GM23338 (cell line): ENCODE data around the gene MICB. TPM values are rescaled to one million over a fixed set of nuclear protein-coding genes. Genes with fewer than 3 reads are reported as not detected.
A peak's percentile ranks its signal among the peaks of the same experiment; 100 is the strongest.

Experiments
- ATAC-seq: fragments of 200-7000 bp; cut with Tn5 transposase; 3 replicates; pipeline ENCODE4 v1.9.1; 2020
- DNase-seq: peaks from one replicate; pipeline ENCODE4 v3.0.0-alpha.2; 2015; ENCODE audit warnings: low spot score
- H2AFZ ChIP-seq: fragments of 200-600 bp; sonication (generic); 2 replicates; pipeline ENCODE4 v1.8.0; 2016; ENCODE audit warnings: antibody characterized with exemption, mild to moderate bottlenecking, moderate library complexity
- H3F3A ChIP-seq: fragments of 200-600 bp; sonication (generic); replicated peaks from 2 replicates; pipeline ENCODE4 v1.8.0; 2017; ENCODE audit warnings: antibody characterized with exemption, mixed run types, low read depth
- H3K27ac ChIP-seq: fragments of 200-600 bp; sonication (generic); 2 replicates; pipeline ENCODE4 v1.6.1; 2016; ENCODE audit warnings: low read depth
- H3K27me3 ChIP-seq: fragments of 200-600 bp; sonication (generic); 2 replicates; pipeline ENCODE4 v1.8.0; 2016; ENCODE audit warnings: mild to moderate bottlenecking, mixed run types, moderate library complexity; ENCODE audit not compliant: insufficient read depth
- H3K36me3 ChIP-seq: fragments of 200-600 bp; sonication (generic); 2 replicates; pipeline ENCODE4 v1.8.0; 2016; ENCODE audit warnings: mild to moderate bottlenecking; ENCODE audit not compliant: insufficient read depth
- H3K4me1 ChIP-seq: fragments of 200-600 bp; sonication (generic); 2 replicates; pipeline ENCODE4 v1.8.0; 2016; ENCODE audit warnings: mild to moderate bottlenecking, moderate library complexity; ENCODE audit not compliant: insufficient read depth
- H3K4me2 ChIP-seq: fragments of 200-600 bp; sonication (generic); 2 replicates; pipeline ENCODE4 v1.7.1; 2017; ENCODE audit warnings: mixed run types
- H3K4me3 ChIP-seq: fragments of 200-600 bp; sonication (generic); 2 replicates; pipeline ENCODE4 v1.6.1; 2016; ENCODE audit warnings: mixed run types
- H3K79me2 ChIP-seq: fragments of 200-600 bp; sonication (generic); replicated peaks from 2 replicates; pipeline ENCODE4 v1.8.0; 2017; ENCODE audit warnings: mild to moderate bottlenecking; ENCODE audit not compliant: insufficient read depth
- H3K9me2 ChIP-seq: fragments of 200-600 bp; sonication (generic); 2 replicates; pipeline ENCODE4 v1.8.0; 2017; ENCODE audit not compliant: insufficient read depth
- H4K20me1 ChIP-seq: fragments of 200-600 bp; sonication (generic); replicated peaks from 2 replicates; pipeline ENCODE4 v1.8.0; 2017; ENCODE audit warnings: mild to moderate bottlenecking; ENCODE audit not compliant: insufficient read depth
- H3K27ac Mint-ChIP-seq: 2 replicates; pipeline ENCODE4 v1.8.0; 2020; ENCODE audit warnings: inconsistent platforms, mild to moderate bottlenecking, moderate library complexity, mixed read lengths
- H3K27me3 Mint-ChIP-seq: 3 replicates; pipeline ENCODE4 v1.8.0; 2022; ENCODE audit warnings: low read depth, mild to moderate bottlenecking, moderate library complexity, mixed read lengths, inconsistent platforms; ENCODE audit not compliant: insufficient read depth, poor library complexity
- H3K36me3 Mint-ChIP-seq: 3 replicates; pipeline ENCODE4 v1.8.0; 2021; ENCODE audit warnings: low read depth, mild to moderate bottlenecking, inconsistent platforms, moderate library complexity, mixed read lengths
- H3K4me1 Mint-ChIP-seq: 3 replicates; pipeline ENCODE4 v1.8.0; 2020; ENCODE audit warnings: mild to moderate bottlenecking, inconsistent platforms, mixed read lengths
- H3K4me3 Mint-ChIP-seq: 3 replicates; pipeline ENCODE4 v1.8.0; 2021; ENCODE audit warnings: moderate library complexity, mild to moderate bottlenecking, inconsistent platforms, mixed read lengths
- H3K9me3 Mint-ChIP-seq: 3 replicates; pipeline ENCODE4 v1.8.0; 2020; ENCODE audit warnings: moderate library complexity, mild to moderate bottlenecking, inconsistent platforms, mixed read lengths
- EZH2 ChIP-seq: fragments of 200-600 bp; sonication (generic); IDR thresholded peaks from one replicate; pipeline ENCODE4 v1.8.0; 2017; ENCODE audit warnings: antibody characterized with exemption, mild to moderate bottlenecking, low read depth; ENCODE audit not compliant: unreplicated experiment
- EZH2phosphoT487 ChIP-seq: fragments of 200-600 bp; sonication (generic); IDR thresholded peaks from one replicate; pipeline ENCODE4 v1.8.1; 2018; ENCODE audit warnings: antibody characterized with exemption; ENCODE audit not compliant: unreplicated experiment
- NANOG ChIP-seq: IDR thresholded peaks from 2 replicates; pipeline ENCODE4 v1.6.1; 2016; ENCODE audit warnings: antibody characterized with exemption, borderline replicate concordance
- REST ChIP-seq: IDR thresholded peaks from one replicate; pipeline ENCODE4 v1.6.1; 2018; ENCODE audit warnings: antibody characterized with exemption; ENCODE audit not compliant: unreplicated experiment
- ZNF331 ChIP-seq: fragments of 250-450 bp; sonication (Bioruptor Pico); IDR thresholded peaks from 2 replicates; pipeline ENCODE4 v1.5.0; 2020; ENCODE audit warnings: low read depth, mild to moderate bottlenecking, moderate library complexity
- ZNF462 ChIP-seq: fragments of 250-450 bp; sonication (Bioruptor Pico); IDR thresholded peaks from 2 replicates; pipeline ENCODE4 v1.5.0; 2020; ENCODE audit warnings: mild to moderate bottlenecking, moderate library complexity
- polyA plus RNA-seq: library from polyadenylated mRNA; unstranded; fragments of >200 nt; fragmentation: Nextera tagmentation; extraction: Ambion mirVana; gene quantifications from 2 replicates; pipeline ENCODE4 v1.2.1, GENCODE V29; 2016
- total RNA-seq: library from RNA; depleted of rRNA; stranded (reverse); fragments of >200 nt; shearing (Covaris generic); gene quantifications from 2 replicates; pipeline ENCODE4 v1.2.3, GENCODE V29; 2014
- TF ChIP-seq, protein P1 (sequence below), 2 experiments: fragments of 200-600 bp in 1 of 2; sonication (generic) in 1 of 2; conservative IDR thresholded peaks; 2 replicates each; pipeline versions ENCODE4 v1.5.1 to v1.6.1; 2016 to 2017; ENCODE audit warnings: antibody characterized with exemption in 2 of 2, low read depth in 2 of 2, mild to moderate bottlenecking in 2 of 2, moderate library complexity in 1 of 2

The MICB gene
- total and polyA plus RNA-seq, 2 experiments from 2014 or later, result 9.2 to 23.8 TPM

GRCh38 chr6:31535538-31536324 is 37.8 kb downstream of the MICB start (continued):
- no peak for TF ChIP-seq ZNF462 (CRISPR knock-in tag)
- no peak for TF ChIP-seq NANOG
- TF ChIP-seq, protein P1, sequence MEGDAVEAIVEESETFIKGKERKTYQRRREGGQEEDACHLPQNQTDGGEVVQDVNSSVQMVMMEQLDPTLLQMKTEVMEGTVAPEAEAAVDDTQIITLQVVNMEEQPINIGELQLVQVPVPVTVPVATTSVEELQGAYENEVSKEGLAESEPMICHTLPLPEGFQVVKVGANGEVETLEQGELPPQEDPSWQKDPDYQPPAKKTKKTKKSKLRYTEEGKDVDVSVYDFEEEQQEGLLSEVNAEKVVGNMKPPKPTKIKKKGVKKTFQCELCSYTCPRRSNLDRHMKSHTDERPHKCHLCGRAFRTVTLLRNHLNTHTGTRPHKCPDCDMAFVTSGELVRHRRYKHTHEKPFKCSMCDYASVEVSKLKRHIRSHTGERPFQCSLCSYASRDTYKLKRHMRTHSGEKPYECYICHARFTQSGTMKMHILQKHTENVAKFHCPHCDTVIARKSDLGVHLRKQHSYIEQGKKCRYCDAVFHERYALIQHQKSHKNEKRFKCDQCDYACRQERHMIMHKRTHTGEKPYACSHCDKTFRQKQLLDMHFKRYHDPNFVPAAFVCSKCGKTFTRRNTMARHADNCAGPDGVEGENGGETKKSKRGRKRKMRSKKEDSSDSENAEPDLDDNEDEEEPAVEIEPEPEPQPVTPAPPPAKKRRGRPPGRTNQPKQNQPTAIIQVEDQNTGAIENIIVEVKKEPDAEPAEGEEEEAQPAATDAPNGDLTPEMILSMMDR (conservative IDR thresholded peaks at IDR 0.05; ENCODE audit: low read depth in 2 of 2), result no peak

DNA sequence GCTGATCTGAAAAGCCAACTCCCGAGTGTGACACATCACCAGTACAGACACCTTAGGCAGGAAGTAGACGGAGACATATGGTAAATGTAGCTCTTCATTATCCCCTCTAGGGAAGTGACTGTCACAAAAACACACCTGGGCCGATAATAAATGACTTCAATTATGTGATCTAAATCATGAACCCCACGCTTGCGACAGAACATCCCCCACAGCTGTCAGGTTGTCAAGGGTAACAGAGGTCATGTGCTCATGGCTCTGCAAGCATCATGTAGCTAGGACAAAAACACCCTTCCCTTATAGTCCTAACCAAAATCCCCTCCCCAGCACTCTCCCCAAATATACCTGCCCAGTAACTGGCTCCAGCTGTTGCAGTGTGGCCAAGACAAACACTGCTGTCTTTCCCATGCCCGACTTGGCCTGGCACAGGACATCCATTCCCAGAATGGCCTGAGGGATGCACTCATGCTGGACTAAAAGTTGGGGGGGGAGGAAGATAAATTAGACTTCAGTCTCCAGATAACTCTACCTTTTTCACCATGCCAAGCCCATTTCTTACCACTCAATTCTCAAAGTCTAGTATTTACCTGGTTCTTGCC is 41.0 kb downstream of the MICB start:
- ATAC-seq (no peak), DNase-seq (no peak)
- Mint-ChIP-seq H3K9me3 (no peaks in the 10 kb centered on the region; the same call in 2 of the 3 replicates), H3K27ac (peak overlapping the region; percentile 46; the same call in 1 of the 2 replicates), H3K36me3 (peaks cover 78% of the 10 kb centered on the region), H3K4me3 (peak overlapping the region; percentile 98), H3K27me3 (peaks cover 22% of the 10 kb centered on the region), H3K4me1 (peaks cover 43% of the 10 kb centered on the region)
- H3K27ac ChIP-seq, result no peak overlapping the region
- peaks cover 50% of the 10 kb centered on the region for H3F3A ChIP-seq
- H3K27me3 ChIP-seq, result no peaks in the 10 kb centered on the region
- H3K79me2 ChIP-seq, result peaks cover 85% of the 10 kb centered on the region
- peak overlapping the region; percentile 80; the same call in 1 of the 2 replicates for H3K4me3 ChIP-seq
- H3K36me3 ChIP-seq, result peaks cover 65% of the 10 kb centered on the region
- peaks cover 68% of the 10 kb centered on the region for H4K20me1 ChIP-seq
- TF ChIP-seq EZH2 (no peak), REST (no peak), ZNF331 (CRISPR knock-in tag) (no peak), EZH2phosphoT487 (no peak)
- H3K9me2 ChIP-seq, result no peaks in the 10 kb centered on the region
- peaks cover 22% of the 10 kb centered on the region for H3K4me1 ChIP-seq
- no peak overlapping the region for H2AFZ ChIP-seq
- H3K4me2 ChIP-seq, result peak overlapping the region; percentile 94
